SH-SY5Y (cell line): Measurements from ENCODE around the gene NKX1-2.

Experiments
- GATA2 ChIP-seq: IDR thresholded peaks from 2 replicates; pipeline ENCODE4 v1.6.1; 2011; ENCODE audit warnings: mild to moderate bottlenecking, low read depth, low read length
- GATA3 ChIP-seq: IDR thresholded peaks from 2 replicates; pipeline ENCODE4 v1.6.1; 2011; ENCODE audit warnings: low read depth, mild to moderate bottlenecking, low read length, moderate library complexity

- TF ChIP-seq GATA2 (no peak), GATA3 (no peak)
Observed at GRCh38 chr10:124420254-124420653, 29.6 kb downstream of the NKX1-2 start.
